ENCODE measurements around the gene LPXN.

LPXN gene

GRCh38 chr11:58524232-58525036 lies 51.2 kb downstream of the LPXN start:
- DNase-seq (ENCODE audit: low read depth, low spot score): peak; percentile 45

GRCh38 chr11:58513747-58514367 lies 61.8 kb downstream of the LPXN start:
- peak; percentile 20 for DNase-seq (ENCODE audit: low read depth, low spot score)

GRCh38 chr11:58511636-58512035 lies 64.0 kb downstream of the LPXN start:
- no peak for DNase-seq (ENCODE audit: low read depth, low spot score)

- no peak for DNase-seq (ENCODE audit: low read depth, low spot score)
These were observed 65.9 kb downstream of the LPXN start for GRCh38 chr11:58509748-58510147.

GRCh38 chr11:58508814-58509213 lies 66.8 kb downstream of the LPXN start:
- no peak for DNase-seq (ENCODE audit: low read depth, low spot score)

- DNase-seq (ENCODE audit: low read depth, low spot score): no peak
These were observed 67.7 kb downstream of the LPXN start, which contains the start of gene OR5B21 for GRCh38 chr11:58508005-58508404. Gene OR5B21 (minus strand): TSS chr11:58508105. CDS start chr11:58508105, 0 bp downstream.

- no peak for DNase-seq (ENCODE audit: low read depth, low spot score)
These were observed 68.3 kb downstream of the LPXN start for GRCh38 chr11:58507355-58507754.

- no peak for DNase-seq (ENCODE audit: low read depth, low spot score)
These were observed 68.7 kb downstream of the LPXN start for GRCh38 chr11:58506935-58507334.

GRCh38 chr11:58505849-58506248 lies 69.8 kb downstream of the LPXN start:
- no peak for DNase-seq (ENCODE audit: low read depth, low spot score)

GRCh38 chr11:58504232-58504631 lies 71.4 kb downstream of the LPXN start:
- no peak for DNase-seq (ENCODE audit: low read depth, low spot score)

GRCh38 chr11:58503361-58503856 lies 72.2 kb downstream of the LPXN start:
- DNase-seq (ENCODE audit: low read depth, low spot score): no peak

GRCh38 chr11:58502004-58502403 lies 73.7 kb downstream of the LPXN start:
- DNase-seq (ENCODE audit: low read depth, low spot score): no peak

- no peak for DNase-seq (ENCODE audit: low read depth, low spot score)
These were observed 77.2 kb downstream of the LPXN start for GRCh38 chr11:58498464-58498863.

GRCh38 chr11:58497951-58498350 lies 77.7 kb downstream of the LPXN start:
- DNase-seq (ENCODE audit: low read depth, low spot score): no peak

GRCh38 chr11:58495906-58496305 lies 79.8 kb downstream of the LPXN start:
- no peak for DNase-seq (ENCODE audit: low read depth, low spot score)

GRCh38 chr11:58494101-58494500 lies 81.6 kb downstream of the LPXN start:
- no peak for DNase-seq (ENCODE audit: low read depth, low spot score)

GRCh38 chr11:58493676-58494075 lies 82.0 kb downstream of the LPXN start:
- DNase-seq (ENCODE audit: low read depth, low spot score): no peak

GRCh38 chr11:58490827-58491226 lies 84.8 kb downstream of the LPXN start:
- DNase-seq (ENCODE audit: low read depth, low spot score): no peak

- no peak for DNase-seq (ENCODE audit: low read depth, low spot score)
These were observed 88.5 kb downstream of the LPXN start for GRCh38 chr11:58487170-58487569.

- no peak for DNase-seq (ENCODE audit: low read depth, low spot score)
These were observed 89.7 kb downstream of the LPXN start for GRCh38 chr11:58485961-58486360.
